T-helper 22 cell (primary cell): ENCODE results near the gene UCHL3.
A peak's percentile ranks its signal among the peaks of the same experiment; 100 is the strongest.

ENCODE experiments used
- DNase-seq: peaks from one replicate; pipeline ENCODE4 v3.0.0-alpha.2; 2020; ENCODE audit warnings: low read depth

UCHL3 gene

DNA sequence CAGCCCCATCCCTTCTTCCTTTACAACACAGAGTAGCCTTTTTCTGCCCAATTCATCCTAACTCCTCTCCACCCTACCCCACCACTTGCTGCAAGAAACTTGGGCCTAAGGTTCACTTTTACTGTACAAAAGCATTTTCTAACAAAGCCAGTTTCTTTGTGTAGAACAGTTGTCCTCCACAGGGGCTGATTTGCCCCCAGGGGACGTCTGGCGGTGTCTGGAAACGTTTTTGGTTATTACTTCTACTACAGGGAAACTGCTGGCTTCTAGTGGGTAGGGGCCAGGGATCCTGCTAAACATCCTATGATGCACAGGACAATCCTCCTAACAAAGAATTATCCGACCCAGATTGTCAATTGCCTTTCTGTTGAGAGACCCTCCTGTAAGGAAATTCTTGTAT, 79.2 kb downstream of the UCHL3 start:
- DNase-seq: no peak

DNA sequence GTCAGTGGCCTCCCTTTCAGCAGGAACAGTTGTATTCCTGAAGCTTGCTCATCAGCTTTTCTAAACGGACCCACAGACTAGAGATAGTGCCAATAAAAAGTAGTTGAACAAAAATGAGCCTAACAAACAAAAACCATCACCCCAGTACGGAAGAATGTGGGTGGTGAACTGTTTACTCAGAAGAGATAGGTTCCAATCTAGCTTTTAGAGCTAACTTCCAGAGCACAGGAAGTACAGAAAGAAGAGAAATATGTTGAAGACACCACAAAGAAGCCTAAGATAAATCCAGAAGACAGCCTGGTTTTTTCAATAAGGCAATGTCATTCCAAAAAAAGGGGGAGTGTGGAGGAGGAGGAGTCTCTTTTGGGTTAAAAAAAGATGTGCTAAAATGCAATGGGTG, 83.7 kb downstream of the UCHL3 start:
- no peak for DNase-seq

DNA sequence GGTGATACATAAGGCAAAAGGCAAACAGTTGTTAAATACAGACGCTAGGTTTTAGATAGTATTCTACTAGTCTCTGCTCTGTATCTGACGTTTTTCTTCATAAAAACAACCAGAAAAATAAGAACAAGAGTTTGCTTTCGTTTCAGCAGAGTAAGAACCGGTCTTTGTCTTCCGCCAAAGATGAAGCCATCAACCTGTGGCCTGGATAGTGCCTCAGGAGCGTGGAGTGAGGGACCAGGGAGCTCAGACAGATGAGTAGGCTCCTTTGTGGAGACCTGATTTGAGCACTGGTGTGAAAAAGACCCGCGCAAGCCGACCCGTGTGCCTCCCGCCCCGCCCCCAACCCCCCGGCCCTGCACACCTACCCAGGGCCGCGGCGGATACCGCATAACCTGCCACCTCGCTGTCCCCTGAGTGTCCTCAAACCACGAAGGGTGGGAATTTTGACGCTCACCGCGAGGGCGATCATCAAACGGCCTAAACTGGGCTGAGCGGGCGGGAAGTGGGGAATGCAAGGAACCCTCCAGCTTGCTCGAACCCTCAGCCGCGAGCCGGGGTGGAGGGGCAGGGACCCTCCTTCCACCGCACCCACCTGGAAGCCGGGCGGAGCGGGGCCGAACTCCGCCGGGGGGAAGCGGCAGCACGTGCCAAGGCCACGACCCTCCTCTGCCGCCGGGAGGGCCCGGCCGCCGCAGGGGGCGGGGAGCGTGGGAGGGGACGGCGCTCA, 85.7 kb downstream of the UCHL3 start:
- no peak for DNase-seq

DNA sequence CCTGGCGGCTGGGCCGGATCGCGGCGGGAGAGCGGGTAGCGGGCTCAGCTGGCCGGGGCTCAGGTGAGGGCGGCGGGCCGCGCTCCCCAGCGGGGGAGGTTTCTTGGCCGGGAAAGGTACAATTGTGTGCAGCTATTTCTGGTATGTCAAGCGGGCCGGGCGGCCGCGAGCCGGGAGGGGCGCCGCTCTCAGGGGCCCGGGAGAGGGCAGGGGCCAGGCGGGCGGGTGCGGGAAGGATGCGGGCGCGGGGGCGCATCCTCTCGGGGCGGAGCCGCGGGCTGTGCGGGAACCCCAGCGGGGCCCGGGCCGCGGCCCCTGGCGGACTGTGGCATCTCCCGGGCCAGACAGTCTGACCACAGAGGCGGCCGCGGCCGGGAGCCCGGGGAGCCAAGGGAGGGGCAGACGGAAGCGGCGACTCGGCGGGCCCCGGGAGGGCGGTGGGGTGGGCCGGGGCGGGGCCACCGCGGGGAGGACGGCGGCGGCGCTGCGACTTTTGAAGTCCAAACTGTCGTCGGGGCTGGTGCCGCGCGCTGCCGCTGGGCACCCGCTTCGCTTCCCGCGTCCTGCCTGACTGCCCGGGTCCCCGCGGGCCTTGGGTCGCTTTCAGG, 86.3 kb downstream of the UCHL3 start, which contains the start of gene LMO7:
LMO7 (plus strand) TSS at position 503 of the 608 bp plus-strand sequence. CDS start 328 bp downstream, outside the sequence.
- peak; percentile 37 for DNase-seq

DNA sequence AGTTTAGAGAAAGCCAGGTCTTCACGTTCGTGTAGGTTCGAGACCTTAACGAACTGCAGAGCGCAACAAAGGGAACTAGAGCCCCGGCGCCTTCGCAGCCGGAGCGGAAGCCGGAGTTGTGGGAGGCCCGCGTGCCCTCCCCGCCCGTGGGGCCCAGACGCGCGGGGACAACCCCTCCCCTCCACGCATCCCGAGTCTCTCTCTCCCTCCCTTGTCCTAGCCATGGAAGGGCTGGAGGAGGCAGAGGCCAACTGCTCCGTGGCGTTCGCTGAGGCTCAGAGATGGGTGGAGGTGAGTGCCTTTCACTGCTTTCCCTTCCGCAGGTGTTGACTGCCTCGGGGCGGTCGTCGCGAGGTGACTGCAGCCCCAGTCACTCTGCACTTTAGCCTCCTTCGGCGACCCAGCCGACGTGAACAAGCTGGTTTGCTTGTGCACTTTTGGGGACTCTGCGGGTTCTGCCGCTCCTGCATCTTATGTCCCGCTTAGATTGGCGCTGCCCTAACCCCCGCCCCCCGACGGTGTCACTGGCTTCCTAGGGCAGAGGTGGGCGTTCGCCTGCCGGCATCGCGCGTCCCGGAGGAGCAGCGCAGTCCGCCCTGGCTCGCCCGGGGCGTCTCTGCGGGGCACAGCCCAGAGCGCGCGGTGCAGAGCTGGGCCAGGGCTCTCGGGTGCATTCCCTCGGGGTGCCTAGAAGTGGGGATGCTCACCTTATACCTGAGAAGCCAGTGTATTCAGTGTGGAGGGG, 87.0 kb downstream of the UCHL3 start:
- peak; percentile 4 for DNase-seq

DNA sequence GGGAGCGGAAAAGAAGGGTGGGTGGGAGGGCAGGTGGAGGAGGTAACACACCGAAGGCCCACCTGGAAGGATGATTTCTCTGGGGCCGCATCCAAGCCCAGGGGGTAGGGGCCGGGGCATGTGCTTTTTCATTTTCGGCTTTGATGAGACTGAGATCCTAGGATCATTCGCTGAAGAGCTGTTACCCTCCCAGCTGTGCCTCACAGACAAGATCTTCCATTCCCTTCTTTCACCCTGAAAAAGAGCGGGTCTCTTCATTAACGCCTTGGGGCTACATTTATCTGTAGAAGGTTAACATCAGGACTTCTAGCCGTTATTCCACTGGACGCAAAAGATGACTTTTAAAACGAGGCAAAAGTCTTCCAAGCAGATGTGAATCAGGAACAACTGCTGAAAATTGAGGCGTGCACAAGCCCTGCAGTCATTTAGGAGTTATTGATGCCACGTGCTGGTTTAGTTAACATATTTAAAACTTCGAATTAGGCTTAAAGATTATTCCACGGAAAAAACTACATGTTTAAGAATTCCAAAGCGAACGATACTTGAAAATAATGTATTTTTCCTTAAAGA, 87.7 kb downstream of the UCHL3 start:
- no peak for DNase-seq

DNA sequence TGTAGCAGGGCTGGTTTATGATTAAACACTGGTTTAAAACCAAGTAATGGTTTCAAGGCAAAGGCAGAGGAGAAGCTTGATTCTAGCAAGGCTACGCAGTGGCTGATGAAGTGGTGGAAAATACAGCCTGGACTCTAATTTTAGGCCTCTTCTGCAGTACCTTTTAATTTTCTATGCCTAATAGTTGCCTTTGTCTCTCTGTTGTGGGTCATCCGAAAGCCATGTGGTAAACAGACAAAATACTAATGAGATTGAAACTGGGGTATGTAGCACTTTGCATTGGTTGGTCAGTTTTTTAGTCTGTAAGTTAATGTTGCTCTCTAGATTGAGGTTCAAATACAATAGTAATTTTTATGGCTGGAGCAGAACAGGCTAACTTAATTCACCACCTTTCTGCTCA, 89.9 kb downstream of the UCHL3 start:
- no peak for DNase-seq

DNA sequence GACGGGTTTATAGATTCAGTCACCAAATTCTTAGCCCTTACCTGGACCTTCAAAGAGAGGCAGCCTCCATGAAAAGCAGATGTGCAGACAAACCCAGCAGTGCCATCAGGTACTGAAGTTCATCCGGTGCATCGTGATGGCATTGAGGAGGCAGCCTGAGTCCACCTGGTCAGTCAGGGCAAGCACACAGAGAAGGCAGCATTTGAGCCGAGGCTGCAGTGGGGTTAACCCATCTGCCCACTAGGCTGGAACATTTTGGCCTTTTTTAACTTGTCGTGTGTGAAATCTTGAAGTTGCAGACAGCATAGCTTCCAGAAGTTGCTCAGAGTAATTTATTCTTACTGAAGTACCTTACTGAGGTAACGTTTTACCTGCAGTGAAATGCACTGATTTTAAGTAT, 91.4 kb downstream of the UCHL3 start:
- DNase-seq: no peak

DNA sequence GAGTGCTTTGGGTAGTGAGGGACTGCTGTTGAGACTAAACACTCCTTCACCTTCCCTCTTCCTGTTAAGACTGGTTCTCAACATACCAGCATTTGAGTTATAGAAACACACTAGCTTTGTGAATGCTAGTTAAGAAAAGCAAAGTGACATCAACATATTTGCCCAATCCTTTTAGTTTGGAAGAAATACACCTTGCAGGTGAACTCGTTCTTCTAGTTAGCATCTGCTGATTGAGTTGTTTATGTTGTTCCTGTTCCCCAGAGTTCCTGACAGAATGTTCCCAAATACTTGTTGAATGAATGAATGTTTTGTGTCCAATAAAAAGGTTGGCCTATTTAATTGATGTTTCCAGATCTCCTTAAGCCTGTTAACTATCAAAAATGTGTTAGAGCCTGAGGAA, 93.6 kb downstream of the UCHL3 start:
- no peak for DNase-seq

DNA sequence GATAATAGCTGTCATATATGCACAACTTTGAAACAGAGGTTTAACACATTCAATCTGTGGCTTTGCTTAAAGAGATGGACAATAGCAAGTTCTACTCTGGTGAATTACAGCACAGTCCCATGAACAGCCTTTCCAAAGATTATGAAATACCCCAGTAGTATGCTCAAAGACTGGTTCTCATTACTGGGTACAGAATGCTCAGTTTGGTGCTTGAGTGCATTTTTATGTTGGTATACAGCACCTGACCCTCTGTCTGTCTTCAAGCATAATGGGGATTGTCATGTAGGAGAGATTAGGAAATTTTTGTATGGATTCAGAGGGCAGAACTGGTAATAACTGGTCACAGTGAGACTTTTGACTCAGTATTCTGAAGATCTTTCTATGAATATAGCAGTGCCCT, 94.1 kb downstream of the UCHL3 start:
- DNase-seq: no peak

DNA sequence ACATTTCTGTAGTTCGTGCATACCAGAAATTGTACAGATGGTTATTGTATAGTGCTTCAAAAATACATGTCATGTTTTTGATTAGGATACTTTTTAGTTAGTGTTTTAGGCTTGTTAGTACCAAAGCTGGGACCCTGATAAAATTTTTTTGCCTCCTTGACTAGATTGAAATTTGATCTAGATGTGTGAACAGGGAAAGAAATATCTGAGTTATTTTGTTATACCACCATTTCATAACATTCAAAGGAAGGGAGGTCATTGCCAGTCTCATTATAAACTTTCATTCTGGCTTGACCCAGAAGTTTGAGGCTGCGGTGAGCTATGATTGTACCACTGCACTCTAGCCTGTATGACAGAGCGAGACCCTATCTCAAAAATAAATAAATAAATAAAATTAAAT, 95.5 kb downstream of the UCHL3 start:
- DNase-seq: no peak

DNA sequence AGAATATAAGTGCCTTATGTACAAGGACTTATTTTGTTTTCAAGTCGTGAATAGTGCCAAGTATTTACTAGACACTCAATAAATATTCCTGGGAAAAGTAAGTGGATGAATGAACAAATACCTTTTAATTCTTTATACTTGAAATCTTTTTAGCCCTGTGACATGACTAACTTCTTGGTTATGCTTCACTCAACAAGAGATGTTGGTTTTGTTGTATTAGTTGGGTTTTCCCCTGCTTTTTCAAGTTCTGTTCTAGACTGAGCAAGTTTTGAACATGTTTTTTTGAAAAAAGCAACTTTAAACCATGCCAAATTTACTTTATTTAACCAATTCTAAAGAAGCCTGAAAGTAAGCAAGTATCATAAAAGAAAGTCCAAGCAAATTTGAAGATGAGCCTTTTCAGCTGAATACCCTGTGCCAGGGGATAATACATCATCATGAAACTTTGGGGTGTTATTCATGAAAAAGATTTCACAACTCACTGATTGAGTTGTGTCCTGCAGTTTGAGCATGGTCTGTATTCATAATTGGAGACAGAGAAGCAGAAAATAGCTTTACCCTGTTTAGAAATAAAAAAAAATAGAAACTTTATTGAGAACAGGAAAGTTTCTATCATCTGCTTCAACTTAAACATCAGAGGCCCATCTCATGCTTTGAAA, 97.7 kb downstream of the UCHL3 start:
- DNase-seq: no peak

DNA sequence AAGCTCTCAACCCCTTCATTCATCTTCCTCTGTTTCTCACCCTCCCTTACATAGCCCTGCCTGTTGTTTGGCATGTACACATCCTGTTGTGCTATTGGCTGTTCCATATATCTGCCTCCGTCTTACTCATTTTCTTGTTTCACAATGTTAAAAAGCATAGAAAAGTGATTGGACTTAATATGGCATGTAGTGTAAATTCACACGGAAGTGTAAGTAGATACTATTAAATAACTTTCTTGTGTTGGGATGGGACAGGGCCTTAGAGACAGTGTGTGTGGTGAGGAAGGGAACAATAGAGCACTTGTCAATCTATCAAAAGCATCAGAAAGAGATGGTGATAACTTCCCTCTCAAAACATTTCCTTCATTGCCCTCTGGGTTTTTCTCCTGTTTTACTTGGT, 98.9 kb downstream of the UCHL3 start:
- no peak for DNase-seq

DNA sequence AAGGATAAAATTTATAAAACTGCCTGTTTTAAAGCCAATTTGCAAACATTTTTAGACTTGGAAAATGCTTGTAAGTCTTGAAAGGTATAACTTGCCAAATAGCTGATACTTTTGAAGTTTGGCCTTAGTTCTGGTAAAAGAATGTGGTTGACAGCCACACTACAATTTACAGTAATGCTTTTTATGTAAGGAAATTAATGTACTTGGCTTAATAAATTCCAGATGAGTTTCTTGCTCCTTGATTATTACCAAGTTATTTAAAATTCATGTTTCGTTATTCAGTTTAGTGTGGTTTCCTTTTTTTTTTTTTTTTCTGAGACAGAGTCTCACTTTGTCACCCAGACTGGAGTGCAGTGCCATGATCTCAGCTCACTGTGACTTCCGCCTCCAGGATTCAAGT, 101.4 kb downstream of the UCHL3 start:
- no peak for DNase-seq

DNA sequence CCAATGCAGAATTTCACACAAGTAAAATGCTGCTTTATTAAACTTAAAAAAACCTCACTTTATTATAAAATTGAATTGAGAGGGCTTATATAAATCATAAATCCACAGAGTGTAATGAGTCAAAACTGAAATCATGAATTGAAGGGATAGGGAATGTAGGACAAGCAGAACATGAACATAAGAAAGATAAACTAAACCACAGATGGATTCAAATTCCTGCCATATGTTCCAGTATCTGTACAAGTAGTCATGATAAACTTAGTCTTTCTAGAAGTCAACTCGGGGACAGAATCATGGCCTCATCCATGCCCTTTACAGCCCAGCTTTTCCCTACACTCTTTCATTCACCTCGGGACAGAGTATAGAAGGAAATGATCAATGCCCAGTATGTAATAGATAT, 103.1 kb downstream of the UCHL3 start:
- no peak for DNase-seq
